ENCODE data around the gene TESK2. TPM values are rescaled to one million over a fixed set of nuclear protein-coding genes. Genes with fewer than 3 reads are reported as not detected.

TESK2 gene
- total RNA-seq, 4 donors from 2014 or later: 2.8 to 10.7 (median 6.5) TPM

- TF ChIP-seq, protein P1, sequence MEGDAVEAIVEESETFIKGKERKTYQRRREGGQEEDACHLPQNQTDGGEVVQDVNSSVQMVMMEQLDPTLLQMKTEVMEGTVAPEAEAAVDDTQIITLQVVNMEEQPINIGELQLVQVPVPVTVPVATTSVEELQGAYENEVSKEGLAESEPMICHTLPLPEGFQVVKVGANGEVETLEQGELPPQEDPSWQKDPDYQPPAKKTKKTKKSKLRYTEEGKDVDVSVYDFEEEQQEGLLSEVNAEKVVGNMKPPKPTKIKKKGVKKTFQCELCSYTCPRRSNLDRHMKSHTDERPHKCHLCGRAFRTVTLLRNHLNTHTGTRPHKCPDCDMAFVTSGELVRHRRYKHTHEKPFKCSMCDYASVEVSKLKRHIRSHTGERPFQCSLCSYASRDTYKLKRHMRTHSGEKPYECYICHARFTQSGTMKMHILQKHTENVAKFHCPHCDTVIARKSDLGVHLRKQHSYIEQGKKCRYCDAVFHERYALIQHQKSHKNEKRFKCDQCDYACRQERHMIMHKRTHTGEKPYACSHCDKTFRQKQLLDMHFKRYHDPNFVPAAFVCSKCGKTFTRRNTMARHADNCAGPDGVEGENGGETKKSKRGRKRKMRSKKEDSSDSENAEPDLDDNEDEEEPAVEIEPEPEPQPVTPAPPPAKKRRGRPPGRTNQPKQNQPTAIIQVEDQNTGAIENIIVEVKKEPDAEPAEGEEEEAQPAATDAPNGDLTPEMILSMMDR (IDR thresholded peaks at IDR 0.05; ENCODE audit: low read depth): no peak
These were observed 81.7 kb downstream of the TESK2 start for GRCh38 chr1:45409276-45409675.

DNA sequence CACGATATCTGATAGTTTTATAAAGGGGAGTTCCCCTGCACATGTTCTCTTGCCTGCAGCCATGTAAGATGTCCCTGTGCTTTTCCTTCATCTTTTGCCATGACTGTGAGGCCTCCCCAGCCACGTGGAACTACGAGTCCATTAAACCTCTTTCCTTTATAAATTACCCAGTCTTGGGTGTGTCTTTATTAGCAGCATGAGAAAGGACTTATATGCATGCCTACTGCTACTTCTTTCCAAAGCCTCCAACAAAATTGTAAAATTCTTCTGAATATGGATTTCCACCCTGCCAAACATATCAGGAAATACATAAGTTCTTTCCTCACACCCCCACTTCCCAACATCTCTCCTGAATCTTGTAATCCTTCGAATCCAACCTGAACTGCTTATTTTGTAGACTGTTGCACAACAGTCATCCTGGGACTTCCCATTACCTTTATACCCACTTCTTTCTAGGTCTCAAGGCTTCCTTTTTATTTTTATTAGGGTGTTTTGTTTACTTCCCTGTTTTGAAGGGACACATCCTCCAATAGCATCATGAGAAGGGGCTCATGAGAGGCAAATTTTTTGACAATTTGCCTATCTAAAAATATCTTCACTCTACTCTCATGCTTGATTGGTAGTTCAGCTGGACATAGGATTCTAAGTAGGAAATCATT is 83.2 kb downstream of the TESK2 start:
- TF ChIP-seq, protein P1 (IDR thresholded peaks at IDR 0.05; ENCODE audit: low read depth): no peak

DNA sequence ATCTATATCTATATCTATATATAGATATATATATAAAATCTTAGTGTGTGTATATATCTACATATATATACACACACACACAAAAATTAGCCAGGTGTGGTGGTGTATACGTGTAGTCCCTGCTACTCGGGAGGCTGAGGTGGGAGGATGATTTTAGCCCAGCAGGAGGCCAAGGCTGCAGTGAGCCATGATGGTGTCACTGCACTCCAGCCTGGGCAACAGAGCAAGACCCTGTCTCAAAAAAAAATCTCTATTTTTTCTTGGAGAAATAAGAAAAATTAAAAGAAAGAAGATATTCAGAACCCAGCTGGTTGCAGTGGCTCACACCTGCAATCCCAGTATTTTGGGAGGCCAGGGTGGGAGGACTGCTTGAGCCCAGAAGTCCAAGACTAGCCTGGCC is 85.3 kb downstream of the TESK2 start:
- TF ChIP-seq, protein P1 (IDR thresholded peaks at IDR 0.05; ENCODE audit: low read depth): no peak

GRCh38 chr1:45403718-45404117 is 87.2 kb downstream of the TESK2 start:
- TF ChIP-seq, protein P1 (IDR thresholded peaks at IDR 0.05; ENCODE audit: low read depth): no peak

DNA sequence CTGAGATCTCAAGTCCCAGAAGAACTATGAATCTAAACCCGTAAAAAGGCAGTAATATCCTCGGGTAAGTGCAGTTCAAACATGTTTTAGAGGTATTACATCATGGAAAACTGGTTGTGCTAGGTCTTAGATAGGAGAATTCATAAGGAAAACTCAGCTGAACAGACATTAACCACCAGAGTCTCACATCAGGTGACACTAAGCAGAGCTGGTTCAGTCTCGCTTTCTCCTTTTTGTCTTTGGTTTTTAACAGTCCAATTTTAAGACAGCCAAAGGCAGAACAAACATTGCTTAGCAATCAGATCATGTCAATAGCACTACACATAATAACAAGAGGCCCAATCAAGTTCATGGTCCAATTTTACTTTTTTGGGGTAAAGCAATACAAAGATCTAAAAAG is 87.7 kb downstream of the TESK2 start:
- TF ChIP-seq, protein P1 (IDR thresholded peaks at IDR 0.05; ENCODE audit: low read depth): no peak

DNA sequence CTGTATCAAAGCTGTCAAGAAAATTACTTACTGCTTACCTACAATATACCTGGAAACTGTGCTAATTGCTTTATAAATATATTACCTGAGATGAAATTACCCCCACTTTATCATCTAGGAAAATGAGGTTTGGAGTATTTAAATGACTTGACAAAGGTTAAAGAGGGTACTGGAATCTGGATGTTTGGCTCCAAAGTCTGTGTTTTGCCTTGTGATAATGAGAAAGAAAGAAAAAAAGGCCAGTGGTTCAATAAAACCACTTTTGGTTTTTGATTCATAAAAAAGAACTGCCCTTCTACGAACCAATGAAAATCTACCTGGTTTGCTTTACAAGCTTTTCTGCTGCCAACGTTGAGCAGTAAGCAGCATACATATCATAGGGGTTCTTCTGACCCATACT is 89.4 kb downstream of the TESK2 start:
- TF ChIP-seq, protein P1 (IDR thresholded peaks at IDR 0.05; ENCODE audit: low read depth): no peak

- TF ChIP-seq, protein P1 (IDR thresholded peaks at IDR 0.05; ENCODE audit: low read depth): no peak
These were observed 90.9 kb downstream of the TESK2 start for GRCh38 chr1:45400049-45400448.

Measured in subcutaneous adipose tissue (tissue), 4 donors.